ENCODE results near the gene RIN3. TPM values are rescaled to one million over a fixed set of nuclear protein-coding genes. Genes with fewer than 3 reads are reported as not detected.
A peak's percentile ranks its signal among the peaks of the same experiment; 100 is the strongest.

Gene RIN3
- total and polyA plus RNA-seq, 2 experiments from 2014 or later: 1.8 to 7.0 TPM

GRCh38 chr14:92515546-92516343 is 2.2 kb downstream of the RIN3 start:
- Histone ChIP-seq H3F3A (ENCODE audit: insufficient read depth) (peaks cover 15% of the 10 kb centered on the region), H3K4me3 (peak overlapping the region; percentile 84; the same call in 1 of the 2 replicates), H3K4me2 (ENCODE audit: unreplicated experiment) (peak overlapping the region; percentile 90), H3K4me1 (ENCODE audit: insufficient read depth) (peaks cover 16% of the 10 kb centered on the region), H3K9ac (peak overlapping the region; percentile 91; the same call in 1 of the 2 replicates), H3K27ac (no peak overlapping the region), H3K36me3 (ENCODE audit: low read depth) (no peaks in the 10 kb centered on the region), H3K9me3 (ENCODE audit: low read depth) (no peaks in the 10 kb centered on the region), H4K20me1 (ENCODE audit: insufficient read depth) (no peaks in the 10 kb centered on the region), H3K9me2 (ENCODE audit: insufficient read depth) (no peaks in the 10 kb centered on the region), H3K27me3 (replicated peaks; ENCODE audit: insufficient read depth) (no peaks in the 10 kb centered on the region), H3K79me2 (ENCODE audit: insufficient read depth) (peaks cover 68% of the 10 kb centered on the region), H2AFZ (no peak overlapping the region)
- in situ Hi-C loops (cut with MboI): no loop called here
- 95 to 99% methylated on average over 5 of the region's 5 CpGs for WGBS, 2 experiments (ENCODE audit: low coverage in 1 of 2, low lambda C conversion rate in 2 of 2, missing lambda C conversion rate in 2 of 2)
- TF ChIP-seq EZH2phosphoT487 (IDR thresholded peaks at IDR 0.05; ENCODE audit: insufficient read depth, low read depth): no peak
- TF ChIP-seq EZH2 (IDR thresholded peaks at IDR 0.05; ENCODE audit: insufficient read depth, poor library complexity, severe bottlenecking): no peak
- DNase-seq: no peak

- Histone ChIP-seq H4K20me1 (ENCODE audit: insufficient read depth) (no peaks in the 10 kb centered on the region), H3K27ac (no peak overlapping the region), H2AFZ (no peak overlapping the region), H3K4me2 (ENCODE audit: unreplicated experiment) (no peak overlapping the region), H3K9me2 (ENCODE audit: insufficient read depth) (no peaks in the 10 kb centered on the region), H3K4me1 (ENCODE audit: insufficient read depth) (peaks cover 9% of the 10 kb centered on the region; the same call in 1 of the 2 replicates), H3K9me3 (ENCODE audit: low read depth) (no peaks in the 10 kb centered on the region), H3K4me3 (no peak overlapping the region), H3F3A (ENCODE audit: insufficient read depth) (peaks cover 10% of the 10 kb centered on the region), H3K36me3 (ENCODE audit: low read depth) (no peaks in the 10 kb centered on the region), H3K9ac (no peak overlapping the region), H3K79me2 (ENCODE audit: insufficient read depth) (peaks cover 75% of the 10 kb centered on the region), H3K27me3 (replicated peaks; ENCODE audit: insufficient read depth) (no peaks in the 10 kb centered on the region)
- in situ Hi-C loops (cut with MboI): no loop called here
- WGBS, 2 experiments (ENCODE audit: low coverage in 1 of 2, low lambda C conversion rate in 2 of 2, missing lambda C conversion rate in 2 of 2): 87 to 91% methylated on average over 4 of the region's 4 CpGs
- TF ChIP-seq EZH2 (IDR thresholded peaks at IDR 0.05; ENCODE audit: insufficient read depth, poor library complexity, severe bottlenecking): no peak
- no peak for TF ChIP-seq EZH2phosphoT487 (IDR thresholded peaks at IDR 0.05; ENCODE audit: insufficient read depth, low read depth)
- no peak for DNase-seq
These were observed 2.9 kb downstream of the RIN3 start for GRCh38 chr14:92516344-92516965.

GRCh38 chr14:92516966-92517506 is 3.5 kb downstream of the RIN3 start:
- in situ Hi-C loops (cut with MboI): no loop called here
- no peak overlapping the region for H3K4me3 ChIP-seq
- no peaks in the 10 kb centered on the region for H3K36me3 ChIP-seq (ENCODE audit: low read depth)
- no peaks in the 10 kb centered on the region for H3K27me3 ChIP-seq (replicated peaks; ENCODE audit: insufficient read depth)
- H3K27ac ChIP-seq: no peak overlapping the region
- no peak for DNase-seq
- peaks cover 81% of the 10 kb centered on the region for H3K79me2 ChIP-seq (ENCODE audit: insufficient read depth)
- no peaks in the 10 kb centered on the region for H4K20me1 ChIP-seq (ENCODE audit: insufficient read depth)
- H3K9me2 ChIP-seq (ENCODE audit: insufficient read depth): no peaks in the 10 kb centered on the region
- WGBS, 2 experiments (ENCODE audit: low coverage in 1 of 2, low lambda C conversion rate in 2 of 2, missing lambda C conversion rate in 2 of 2): 89 to 94% methylated on average over 5 of the region's 5 CpGs
- H3K9ac ChIP-seq: no peak overlapping the region
- no peak overlapping the region for H2AFZ ChIP-seq
- no peaks in the 10 kb centered on the region for H3K9me3 ChIP-seq (ENCODE audit: low read depth)
- H3K4me1 ChIP-seq (ENCODE audit: insufficient read depth): peaks cover 7% of the 10 kb centered on the region; the same call in 1 of the 2 replicates
- no peak overlapping the region for H3K4me2 ChIP-seq (ENCODE audit: unreplicated experiment)
- TF ChIP-seq EZH2phosphoT487 (IDR thresholded peaks at IDR 0.05; ENCODE audit: insufficient read depth, low read depth) (no peak), EZH2 (IDR thresholded peaks at IDR 0.05; ENCODE audit: insufficient read depth, poor library complexity, severe bottlenecking) (no peak)
- peaks cover 10% of the 10 kb centered on the region for H3F3A ChIP-seq (ENCODE audit: insufficient read depth)

- Histone ChIP-seq H3K9me3 (ENCODE audit: low read depth) (no peaks in the 10 kb centered on the region), H4K20me1 (ENCODE audit: insufficient read depth) (no peaks in the 10 kb centered on the region), H3K9ac (no peak overlapping the region), H3F3A (ENCODE audit: insufficient read depth) (peaks cover 4% of the 10 kb centered on the region), H3K36me3 (ENCODE audit: low read depth) (no peaks in the 10 kb centered on the region), H2AFZ (no peak overlapping the region), H3K79me2 (ENCODE audit: insufficient read depth) (peaks cover 88% of the 10 kb centered on the region), H3K27ac (no peak overlapping the region), H3K4me3 (no peak overlapping the region), H3K4me1 (ENCODE audit: insufficient read depth) (peaks cover 7% of the 10 kb centered on the region; the same call in 1 of the 2 replicates), H3K9me2 (ENCODE audit: insufficient read depth) (no peaks in the 10 kb centered on the region), H3K27me3 (replicated peaks; ENCODE audit: insufficient read depth) (no peaks in the 10 kb centered on the region), H3K4me2 (ENCODE audit: unreplicated experiment) (no peak overlapping the region)
- in situ Hi-C loops (cut with MboI): no loop called here
- WGBS, 2 experiments (ENCODE audit: low coverage in 1 of 2, low lambda C conversion rate in 2 of 2, missing lambda C conversion rate in 2 of 2): 96 to 98% methylated on average over 2 of the region's 2 CpGs
- DNase-seq: no peak
- no peak for TF ChIP-seq EZH2 (IDR thresholded peaks at IDR 0.05; ENCODE audit: insufficient read depth, poor library complexity, severe bottlenecking)
- no peak for TF ChIP-seq EZH2phosphoT487 (IDR thresholded peaks at IDR 0.05; ENCODE audit: insufficient read depth, low read depth)
These were observed 4.2 kb downstream of the RIN3 start for GRCh38 chr14:92517761-92518160.
